ENCODE data around the gene PGP.

GRCh38 chr16:2235234-2235651 lies 20.6 kb upstream of the PGP start:
- TF ChIP-seq, protein P1, sequence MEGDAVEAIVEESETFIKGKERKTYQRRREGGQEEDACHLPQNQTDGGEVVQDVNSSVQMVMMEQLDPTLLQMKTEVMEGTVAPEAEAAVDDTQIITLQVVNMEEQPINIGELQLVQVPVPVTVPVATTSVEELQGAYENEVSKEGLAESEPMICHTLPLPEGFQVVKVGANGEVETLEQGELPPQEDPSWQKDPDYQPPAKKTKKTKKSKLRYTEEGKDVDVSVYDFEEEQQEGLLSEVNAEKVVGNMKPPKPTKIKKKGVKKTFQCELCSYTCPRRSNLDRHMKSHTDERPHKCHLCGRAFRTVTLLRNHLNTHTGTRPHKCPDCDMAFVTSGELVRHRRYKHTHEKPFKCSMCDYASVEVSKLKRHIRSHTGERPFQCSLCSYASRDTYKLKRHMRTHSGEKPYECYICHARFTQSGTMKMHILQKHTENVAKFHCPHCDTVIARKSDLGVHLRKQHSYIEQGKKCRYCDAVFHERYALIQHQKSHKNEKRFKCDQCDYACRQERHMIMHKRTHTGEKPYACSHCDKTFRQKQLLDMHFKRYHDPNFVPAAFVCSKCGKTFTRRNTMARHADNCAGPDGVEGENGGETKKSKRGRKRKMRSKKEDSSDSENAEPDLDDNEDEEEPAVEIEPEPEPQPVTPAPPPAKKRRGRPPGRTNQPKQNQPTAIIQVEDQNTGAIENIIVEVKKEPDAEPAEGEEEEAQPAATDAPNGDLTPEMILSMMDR (IDR thresholded peaks at IDR 0.05; ENCODE audit: low read length), result no peak
- TF ChIP-seq EZH2 (optimal IDR thresholded peaks at IDR 0.05; ENCODE audit: low read depth, low read length) (no peak), EZH2phosphoT487 (IDR thresholded peaks at IDR 0.05; ENCODE audit: low read length) (no peak)

All from MM.1S (cell line).